T1000 (cell line): ENCODE measurements around the gene LYPD5.
"Not testable (repeated sequence)": the region's sequence is repeated elsewhere in the genome, so short reads cannot be mapped to it uniquely, and the experiment has no call there.

Source experiments
- DNase-seq: peaks from one replicate; lab custom pipeline; 2025; ENCODE audit warnings: mixed read lengths; lab: John Stamatoyannopoulos, UW

The LYPD5 gene, protein sequence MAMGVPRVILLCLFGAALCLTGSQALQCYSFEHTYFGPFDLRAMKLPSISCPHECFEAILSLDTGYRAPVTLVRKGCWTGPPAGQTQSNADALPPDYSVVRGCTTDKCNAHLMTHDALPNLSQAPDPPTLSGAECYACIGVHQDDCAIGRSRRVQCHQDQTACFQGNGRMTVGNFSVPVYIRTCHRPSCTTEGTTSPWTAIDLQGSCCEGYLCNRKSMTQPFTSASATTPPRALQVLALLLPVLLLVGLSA

DNA sequence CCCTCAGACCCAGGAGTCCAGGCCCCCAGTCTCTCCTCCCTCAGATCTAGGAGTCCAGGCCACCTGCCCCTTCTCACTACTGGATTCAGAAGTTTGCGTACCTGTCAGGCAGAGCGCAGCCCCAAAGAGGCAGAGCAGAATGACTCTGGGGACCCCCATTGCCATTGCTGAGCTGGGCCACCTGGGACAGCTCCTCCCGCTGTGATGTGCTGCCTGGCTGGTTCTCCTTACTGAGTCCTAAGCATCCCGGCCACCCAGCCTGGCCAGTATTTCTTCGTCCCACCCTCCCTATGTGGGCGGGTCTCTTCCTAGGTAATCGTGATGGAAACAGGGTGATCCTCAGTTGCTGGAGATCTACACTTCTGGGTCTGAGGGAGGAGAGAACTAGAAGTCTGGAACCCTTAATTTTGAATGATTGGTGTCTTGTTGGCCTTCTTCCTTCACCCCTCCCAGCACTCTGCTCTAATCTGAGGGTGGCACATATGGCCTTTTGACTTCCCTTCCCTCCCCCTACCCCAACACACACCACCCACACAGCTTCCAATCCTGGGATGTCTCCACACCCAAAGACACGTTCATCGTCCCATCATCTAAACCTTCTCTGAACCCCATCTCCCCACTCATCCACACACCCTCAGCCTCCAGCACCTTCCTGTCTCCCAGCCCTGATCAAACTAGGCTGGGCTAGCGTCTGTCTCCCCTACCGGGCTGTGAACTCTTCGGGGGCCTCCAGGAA is at the start of gene LYPD5:
TSS of gene LYPD5 (minus strand) at position 232 of the 736 bp plus-strand sequence. CDS start at position 165, 67 bp downstream.
- DNase-seq: no peak

DNA sequence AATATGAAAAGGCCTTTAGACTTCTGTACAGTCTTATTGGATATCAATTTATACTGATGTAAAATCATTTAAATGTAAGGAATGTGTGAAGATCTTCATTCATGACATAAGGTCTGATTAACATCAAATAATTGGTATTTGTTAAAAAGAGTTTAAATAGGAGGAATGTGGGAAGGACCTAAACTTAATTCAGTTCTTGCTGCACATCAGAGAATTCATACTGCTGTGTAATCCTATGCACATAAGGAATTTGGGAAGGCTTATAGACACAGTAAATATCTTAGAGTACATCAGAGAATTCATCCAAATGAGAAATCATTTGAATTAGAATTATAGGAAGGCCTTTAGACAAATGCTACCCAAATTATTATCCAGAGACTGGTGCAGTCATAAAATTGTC is 46.6 kb upstream of the LYPD5 start:
- no peak for DNase-seq

GRCh38 chr19:43847884-43848283 is 45.6 kb upstream of the LYPD5 start:
- no peak for DNase-seq

DNA sequence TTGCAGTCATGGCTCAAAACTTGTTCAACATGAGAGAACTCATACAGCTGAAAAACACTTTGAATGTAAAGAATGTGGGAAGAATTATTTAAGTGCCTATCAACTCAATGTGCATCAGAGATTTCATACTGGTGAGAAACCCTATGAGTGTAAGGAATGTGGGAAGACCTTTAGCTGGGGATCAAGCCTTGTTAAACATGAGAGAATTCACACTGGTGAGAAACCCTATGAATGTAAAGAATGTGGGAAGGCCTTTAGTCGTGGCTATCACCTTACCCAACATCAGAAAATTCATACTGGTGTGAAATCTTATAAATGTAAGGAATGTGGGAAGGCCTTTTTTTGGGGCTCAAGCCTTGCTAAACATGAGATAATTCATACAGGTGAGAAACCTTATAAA is 45.0 kb upstream of the LYPD5 start:
- DNase-seq: no peak

DNA sequence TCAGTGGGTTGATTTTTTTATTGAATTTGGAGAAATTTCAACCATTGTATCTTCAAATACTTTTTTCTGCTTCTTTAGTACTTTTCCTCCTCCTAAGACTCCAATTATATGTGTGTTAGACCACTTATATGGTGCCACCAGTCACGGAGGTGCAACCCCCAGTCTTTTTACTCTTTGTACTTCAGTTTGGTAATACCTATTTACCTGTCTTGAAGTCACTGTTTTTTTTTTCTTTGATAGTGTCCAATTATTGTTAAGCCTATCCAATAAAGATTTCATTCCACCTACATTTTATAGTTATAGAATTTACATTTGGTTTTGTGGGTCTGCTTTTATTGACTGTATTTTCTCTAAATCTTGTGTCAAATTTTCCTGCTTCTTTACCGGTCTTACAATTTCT is 39.8 kb upstream of the LYPD5 start:
- DNase-seq: no peak

DNA sequence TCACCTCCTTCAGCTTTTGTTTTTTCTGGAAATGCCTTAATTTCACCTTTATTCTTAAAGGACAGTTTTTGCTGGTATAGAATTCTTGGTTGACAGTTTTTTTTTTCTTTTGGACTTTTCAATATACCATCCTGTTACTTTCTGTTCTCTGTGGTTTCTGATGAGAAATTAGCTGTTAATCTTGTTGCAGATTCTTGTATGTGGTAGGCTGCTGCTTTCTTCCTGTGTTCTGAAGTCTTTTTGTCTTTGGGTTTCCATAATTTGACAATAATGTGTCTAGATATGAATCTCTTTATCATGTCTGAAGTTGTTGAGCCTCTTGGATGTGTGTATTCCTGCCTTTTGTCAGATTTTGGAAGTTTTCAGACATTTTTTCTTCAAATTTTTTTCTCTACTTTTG is 36.9 kb upstream of the LYPD5 start:
- DNase-seq: no peak

GRCh38 chr19:43826787-43827754 is 24.8 kb upstream of the LYPD5 start, which contains the start of gene ZNF283:
Gene ZNF283 (plus strand): TSS chr19:43827321. CDS start chr19:43833505, 6,184 bp downstream.
- peak; percentile 69 for DNase-seq

DNA sequence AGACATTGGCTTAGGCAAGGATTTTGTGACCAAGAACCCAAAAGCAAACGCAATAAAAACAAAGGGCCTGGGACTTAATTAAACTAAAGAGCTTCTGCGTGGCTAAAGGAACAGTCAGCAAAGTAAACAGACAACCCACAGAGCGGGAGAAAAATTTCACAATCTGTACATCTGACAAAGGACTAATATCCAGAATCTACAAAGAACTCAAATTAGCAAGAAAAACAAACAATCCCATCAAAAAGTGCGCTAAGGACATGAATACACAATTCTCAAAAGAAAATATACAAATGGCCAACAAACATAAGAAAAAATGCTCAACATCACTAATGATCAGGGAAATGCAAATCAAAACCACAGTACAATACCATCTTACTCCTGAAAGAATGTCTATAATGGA is 22.3 kb upstream of the LYPD5 start:
- DNase-seq: not testable (repeated sequence)

- DNase-seq: not testable (repeated sequence)
Measured at GRCh38 chr19:43823856-43824255, 21.6 kb upstream of the LYPD5 start.

DNA sequence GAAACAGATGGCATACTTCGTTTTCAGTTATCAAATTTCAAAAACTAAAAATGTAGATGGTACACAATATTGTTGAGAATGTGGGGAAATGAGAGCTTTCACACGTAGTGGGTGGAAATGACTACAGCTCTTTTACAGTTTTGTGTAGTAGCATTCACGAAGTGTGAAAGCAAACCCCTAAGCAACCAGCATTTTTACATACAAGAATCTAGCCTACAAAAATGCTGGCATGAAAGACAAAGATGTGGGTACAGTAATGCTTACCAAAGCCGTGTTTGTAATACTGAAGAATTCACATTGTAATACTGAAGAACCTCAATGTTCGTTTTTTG is 18.6 kb upstream of the LYPD5 start:
- DNase-seq: no peak

GRCh38 chr19:43820098-43820883 is 18.0 kb upstream of the LYPD5 start:
- DNase-seq: no peak

DNA sequence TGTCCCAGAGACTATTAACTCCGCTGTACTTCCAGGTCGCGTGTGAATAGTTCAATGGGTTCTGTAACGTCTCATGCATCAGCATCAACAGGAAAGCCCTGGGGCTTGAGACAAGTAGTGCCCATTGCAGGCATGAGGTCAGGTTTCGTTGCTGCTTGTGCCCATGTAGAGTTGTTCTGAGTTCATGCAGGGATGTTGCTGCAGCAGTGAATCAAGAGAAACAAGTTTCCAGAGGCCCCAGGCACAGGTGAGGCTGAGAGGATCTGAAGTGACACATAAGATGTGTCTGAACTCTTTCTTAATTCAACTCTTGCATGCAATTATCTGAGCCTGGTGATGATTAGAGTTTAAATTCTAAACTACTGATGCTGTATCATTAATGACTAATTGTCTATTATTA is 16.3 kb upstream of the LYPD5 start:
- no peak for DNase-seq

GRCh38 chr19:43817454-43817853 is 15.2 kb upstream of the LYPD5 start:
- DNase-seq: not testable (repeated sequence)

DNA sequence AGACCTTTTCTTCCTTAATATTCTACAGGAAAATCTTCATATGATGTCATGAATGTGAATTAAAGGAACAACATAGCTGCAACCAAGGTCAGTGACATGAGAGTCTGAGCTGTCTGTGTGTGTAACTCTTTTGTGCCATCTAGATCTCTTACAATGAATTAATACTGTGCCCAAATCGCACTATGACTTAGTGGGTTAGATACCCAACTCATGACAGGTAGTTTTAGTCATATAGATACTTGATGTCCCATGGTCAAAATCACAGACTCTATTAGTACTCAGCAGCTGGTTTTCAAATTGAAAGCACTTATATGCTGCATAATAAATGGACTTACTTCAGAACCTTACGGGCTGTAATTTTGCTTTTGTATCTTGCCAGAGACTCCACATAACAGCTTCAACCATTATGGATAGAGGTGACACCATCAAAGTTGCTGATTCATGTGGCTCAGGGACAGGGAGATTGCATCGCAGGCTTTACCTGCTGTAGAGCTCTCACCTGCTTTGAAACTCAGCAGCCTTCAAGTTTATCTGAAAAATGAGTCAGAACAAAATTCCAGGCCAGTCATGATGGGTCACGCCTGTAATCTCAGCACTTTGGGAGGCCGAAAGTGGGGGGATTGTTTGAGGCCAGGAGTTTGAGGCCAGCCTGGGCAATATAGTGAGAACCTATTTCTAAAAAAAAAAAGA is 12.6 kb upstream of the LYPD5 start:
- DNase-seq: no peak

DNA sequence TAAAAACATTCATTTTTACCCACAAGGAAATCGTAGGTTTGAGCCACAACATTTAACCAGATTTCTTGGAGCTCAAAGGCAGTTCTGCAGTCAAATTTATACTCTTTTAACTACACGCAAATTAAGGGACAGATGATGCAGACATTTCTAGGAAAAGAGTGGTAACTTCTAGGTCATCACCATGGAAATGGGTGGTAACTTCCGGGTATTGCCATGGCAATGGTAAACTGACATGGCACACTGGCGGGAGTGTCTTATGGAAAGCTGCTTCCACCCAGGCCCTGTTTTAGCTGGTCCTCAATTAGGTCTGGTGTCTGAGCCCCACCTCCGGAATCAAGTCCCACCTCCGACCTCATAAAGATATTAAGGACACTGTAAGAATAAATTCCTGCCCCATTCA is 10.4 kb upstream of the LYPD5 start:
- DNase-seq: no peak

DNA sequence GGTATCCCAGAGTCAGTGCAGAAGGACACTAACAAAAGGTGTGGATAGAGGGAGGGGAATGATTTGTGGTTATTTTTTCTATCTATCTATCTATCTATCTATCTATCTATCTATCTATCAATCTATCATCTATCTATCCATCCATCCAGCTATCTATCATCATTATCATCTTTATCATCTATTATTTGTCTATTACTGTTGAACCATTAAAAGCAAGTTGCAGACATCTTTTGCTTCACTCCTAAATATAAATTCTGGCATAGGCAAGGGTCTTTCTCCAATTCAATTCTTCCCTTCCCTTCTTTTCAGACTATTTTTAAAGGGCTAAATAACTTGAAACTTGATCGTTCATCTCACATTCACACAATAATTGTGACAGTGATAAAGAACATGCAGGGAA is 10.0 kb upstream of the LYPD5 start:
- DNase-seq: no peak

- no peak for DNase-seq
Measured at GRCh38 chr19:43811837-43812236, 9.6 kb upstream of the LYPD5 start.

- DNase-seq: no peak
Measured at GRCh38 chr19:43809762-43810696, 7.8 kb upstream of the LYPD5 start.

DNA sequence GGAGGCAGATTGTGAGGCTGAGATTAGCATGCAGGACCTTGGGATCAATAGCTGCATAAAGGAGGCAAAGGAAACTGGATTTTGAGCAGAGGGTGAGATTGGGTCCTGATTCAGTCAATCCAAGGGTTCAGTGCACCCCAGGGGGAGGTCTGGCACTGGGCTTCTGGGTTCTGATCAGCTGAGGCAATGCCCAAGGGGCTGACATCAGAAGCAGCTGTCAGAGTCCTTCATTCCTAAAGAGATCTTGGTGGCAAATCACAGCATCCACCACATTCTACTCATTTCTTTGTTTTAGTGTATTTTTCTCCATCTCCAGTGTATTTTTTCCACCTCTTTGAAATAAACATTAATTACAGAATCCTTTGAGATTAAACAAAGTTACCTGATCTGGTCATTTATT is 5.4 kb upstream of the LYPD5 start:
- no peak for DNase-seq

DNA sequence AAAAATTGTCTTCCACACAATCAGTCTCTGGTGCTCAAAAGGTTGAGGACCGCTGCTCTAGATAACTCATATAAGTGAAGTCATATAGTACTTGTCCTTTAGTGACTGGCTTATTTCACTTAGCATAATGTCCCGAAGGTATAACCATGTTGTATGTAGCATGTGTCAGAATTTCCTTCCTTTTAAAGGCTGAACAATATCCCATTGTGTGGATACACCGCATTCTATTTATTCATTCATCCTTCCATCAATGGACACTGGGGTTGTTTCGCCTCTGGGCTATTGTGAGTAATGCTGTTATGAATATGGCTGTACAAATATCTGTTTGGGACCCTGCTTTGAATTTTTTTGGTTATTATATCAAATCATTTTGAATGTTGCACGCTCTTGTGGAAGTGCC is 4.6 kb upstream of the LYPD5 start:
- DNase-seq: no peak
